HG02973 (cell line): ENCODE results near the gene MCF2L2.

ENCODE experiments used
- ATAC-seq: cut with Tn5 transposase; IDR thresholded peaks from one replicate; pipeline ENCODE4 v1.9.1; 2021; ENCODE audit warnings: moderate library complexity; ENCODE audit not compliant: unreplicated experiment

MCF2L2 gene

DNA sequence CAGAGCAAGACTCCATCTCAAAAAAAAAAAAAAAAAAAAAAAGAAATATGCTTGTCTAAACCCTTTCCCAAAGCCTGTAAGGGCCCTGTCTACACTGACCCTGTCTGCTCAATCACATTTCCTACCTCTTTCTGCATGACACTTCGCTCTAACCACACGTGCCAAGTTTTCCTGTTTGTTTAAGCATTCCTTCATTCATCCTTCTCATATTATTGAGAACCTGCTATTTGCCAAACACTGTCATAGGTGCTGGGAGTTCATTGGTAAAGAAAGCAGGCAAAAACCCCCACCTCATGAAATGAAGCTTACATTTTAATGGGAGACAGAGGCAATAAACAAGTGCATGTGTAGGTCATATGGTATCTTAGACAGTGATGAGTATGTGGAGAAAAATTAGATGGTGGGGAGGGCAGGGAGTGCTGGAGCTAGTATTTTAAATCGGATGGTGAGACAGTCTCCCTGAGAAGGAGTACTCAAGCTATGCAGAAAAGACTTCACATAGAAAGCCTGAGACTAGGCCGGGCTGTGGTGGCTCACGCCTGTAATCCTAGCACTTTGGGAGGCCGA is 127.3 kb downstream of the MCF2L2 start:
- no peak for ATAC-seq

DNA sequence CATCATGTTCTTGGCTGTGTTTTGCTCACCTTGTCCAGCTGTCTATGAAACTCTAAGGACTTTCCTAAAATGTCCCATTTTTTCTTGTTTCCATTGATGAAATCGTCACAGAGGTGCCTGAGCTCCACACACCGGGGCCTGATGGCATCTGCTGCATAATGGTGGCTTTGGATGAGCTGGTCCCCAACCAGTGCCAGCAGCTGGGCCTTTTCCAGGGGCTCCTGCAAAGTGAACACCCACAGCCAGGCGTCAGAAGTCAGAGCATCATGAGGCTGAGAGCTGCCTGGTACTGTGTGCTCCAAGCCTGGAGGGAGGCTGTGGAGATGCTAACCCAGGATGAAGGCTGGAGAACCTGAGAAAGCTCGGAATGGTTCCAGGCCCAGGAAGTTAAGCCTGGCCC is 128.4 kb downstream of the MCF2L2 start:
- ATAC-seq: no peak

DNA sequence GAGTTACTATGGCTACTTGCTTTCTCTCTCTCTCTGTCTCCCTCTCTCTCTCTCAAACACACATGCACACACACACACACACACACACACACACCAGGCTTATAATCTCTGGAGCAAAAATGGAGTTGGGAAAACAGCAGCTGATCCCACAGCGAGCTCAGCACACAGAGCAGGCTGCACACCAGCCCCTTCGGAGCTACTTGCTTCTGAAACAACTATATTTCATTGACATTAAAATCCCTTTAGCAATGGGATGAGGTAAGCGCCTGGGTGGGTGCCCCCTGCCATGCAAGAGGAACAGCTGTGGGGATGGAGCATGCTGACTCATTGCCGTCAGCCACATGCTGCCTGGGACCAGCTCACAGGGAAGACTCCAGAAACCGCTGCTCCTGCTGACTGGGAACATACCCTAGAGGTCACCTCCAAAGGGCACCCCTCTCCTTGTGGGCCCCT is 129.7 kb downstream of the MCF2L2 start:
- ATAC-seq: no peak

DNA sequence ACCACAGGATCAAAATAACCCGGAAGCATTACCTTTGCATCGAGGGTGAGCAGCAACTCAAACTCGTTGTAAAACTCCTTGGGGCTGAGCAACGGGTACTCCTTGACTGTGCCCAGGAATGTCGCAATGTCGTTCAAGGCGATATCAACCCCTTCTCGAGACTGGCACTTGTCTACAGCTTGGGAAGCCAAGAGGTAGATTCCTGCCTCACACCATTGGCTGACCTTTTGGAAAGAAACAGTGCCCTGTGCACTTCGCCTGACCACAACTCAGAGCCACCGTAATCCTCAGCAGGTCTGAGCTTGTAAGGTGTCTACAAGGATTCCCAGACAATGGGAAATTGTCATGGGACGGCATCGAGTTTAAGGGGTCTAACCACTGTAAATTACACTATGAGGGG is 131.5 kb downstream of the MCF2L2 start:
- ATAC-seq: no peak

DNA sequence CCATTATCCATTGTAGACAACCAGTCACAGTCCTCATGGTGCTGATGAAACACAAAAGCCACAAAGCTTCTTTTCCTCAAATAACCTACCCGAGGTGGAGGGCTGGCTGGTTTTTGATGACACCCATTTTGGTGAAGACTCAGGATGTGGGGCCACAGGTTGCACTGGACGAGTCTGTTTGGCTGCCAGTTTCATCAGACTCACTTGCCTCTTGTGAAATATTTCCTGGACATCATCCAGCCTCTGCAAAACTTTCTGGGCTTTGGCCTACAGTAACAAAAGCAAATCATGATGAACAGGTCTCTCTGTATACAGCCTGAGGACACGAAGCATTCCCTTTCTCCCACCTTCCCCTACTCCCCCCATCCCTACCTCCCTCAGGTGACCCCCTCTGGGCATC is 133.2 kb downstream of the MCF2L2 start:
- no peak for ATAC-seq

DNA sequence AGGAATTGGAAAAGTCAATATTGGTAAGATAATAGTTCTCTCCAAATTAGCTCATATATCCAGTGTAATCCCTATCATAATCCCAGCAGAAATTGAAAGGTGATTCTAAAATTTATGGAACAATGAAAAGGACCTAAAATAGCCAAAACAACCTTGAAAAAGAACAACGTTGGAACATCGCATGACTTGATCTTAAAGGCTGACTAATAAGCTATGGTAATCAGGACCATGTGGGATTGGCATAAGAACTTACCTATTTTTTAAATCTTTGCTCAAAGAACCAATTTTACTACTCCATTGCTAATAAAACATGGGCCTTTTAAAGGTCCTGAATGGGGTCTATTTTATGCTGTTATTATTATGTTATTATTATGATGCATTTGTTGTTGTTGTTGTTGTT is 134.5 kb downstream of the MCF2L2 start:
- no peak for ATAC-seq

DNA sequence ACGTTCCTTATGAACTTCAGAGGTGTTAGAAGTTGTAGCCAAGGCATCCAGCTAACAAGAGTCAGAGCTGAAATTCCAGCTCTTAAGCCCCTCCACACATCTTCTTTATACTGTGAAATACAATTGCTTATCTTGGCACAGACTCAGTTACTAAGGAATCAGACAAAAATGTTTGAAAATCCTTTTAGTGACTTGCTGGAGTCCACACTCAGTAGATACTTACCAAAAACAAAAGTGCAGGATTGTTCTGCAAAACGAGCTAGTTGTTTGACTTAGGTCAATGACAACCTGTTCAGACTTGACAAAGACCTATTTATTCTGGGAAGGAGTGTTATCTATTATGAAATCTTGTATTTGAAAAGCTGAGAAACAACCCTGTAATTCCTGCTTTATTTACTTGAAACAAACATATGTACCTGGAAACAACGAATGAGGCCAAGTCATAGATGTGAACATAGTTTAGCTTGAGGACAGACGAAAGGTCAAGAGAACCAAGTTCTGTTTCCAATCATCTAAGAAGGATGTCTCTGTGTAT is 136.9 kb downstream of the MCF2L2 start:
- no peak for ATAC-seq

DNA sequence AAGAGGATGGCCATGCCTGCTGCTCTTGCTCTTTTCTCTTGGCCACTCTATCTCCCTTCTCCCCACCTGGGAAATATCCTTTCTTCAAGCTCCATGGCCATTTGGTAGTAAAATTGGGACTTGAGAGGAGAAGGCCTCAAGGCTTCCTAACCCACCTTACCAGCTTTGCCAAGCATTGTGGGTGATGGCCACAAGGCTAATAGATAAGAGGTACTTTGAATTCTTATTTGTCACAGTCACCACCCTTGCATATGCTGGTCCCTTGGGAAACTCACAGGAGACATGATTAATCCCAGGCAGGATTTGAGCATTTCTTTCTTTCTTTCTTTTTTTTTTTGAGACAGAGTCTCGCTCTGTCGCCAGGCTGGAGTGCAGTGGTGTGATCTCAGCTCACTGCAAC is 138.2 kb downstream of the MCF2L2 start:
- ATAC-seq: no peak

DNA sequence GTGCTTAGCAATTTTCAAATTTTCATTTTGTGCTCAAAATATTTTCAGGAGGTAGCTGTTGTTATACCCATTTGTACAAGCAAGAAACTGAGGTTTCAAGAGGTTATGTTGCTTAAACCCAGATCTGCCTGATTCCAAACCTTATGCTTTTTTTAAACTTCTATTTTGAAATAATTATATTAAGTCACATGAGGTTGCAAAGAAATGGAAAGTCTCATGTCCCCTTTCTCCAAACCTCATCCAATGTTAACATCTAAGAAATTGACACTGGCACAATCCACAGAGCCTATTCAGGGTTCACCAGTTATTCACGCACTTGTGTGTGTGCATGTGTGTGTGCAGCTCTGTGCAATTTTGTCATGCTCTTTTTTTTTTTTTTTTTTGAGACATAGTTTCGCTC is 140.3 kb downstream of the MCF2L2 start:
- ATAC-seq: no peak

DNA sequence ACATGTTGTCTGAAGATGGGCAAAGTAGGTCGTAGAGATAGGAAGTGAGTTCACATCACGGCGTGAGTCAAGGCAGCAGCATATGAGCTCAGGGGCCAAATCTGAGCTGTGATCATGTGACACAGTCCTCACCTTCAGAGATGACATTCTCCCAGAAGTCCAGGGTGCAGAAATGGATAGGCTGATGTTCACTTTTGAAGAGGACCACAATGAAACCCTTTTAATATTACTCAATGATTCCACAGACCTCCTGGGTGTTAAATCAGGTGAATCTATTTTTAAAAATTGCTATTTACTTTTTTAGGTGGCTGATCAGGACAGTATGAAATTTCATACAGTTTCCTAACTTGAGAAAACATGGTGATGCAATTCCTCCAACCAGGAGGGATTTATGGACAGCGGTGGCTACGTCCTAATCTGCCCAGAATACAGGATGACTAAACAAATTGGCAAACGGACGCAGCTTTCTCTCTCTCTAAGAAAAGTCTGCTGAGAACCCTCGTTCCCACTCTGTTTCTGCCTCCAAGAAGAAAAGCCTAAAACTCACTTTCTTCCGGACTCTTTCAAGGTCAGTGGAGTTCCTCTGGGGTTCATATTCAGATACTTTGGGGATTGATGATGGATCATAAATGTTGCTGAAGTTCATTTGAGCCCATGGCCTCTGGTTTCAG is 141.0 kb downstream of the MCF2L2 start:
- ATAC-seq: no peak

DNA sequence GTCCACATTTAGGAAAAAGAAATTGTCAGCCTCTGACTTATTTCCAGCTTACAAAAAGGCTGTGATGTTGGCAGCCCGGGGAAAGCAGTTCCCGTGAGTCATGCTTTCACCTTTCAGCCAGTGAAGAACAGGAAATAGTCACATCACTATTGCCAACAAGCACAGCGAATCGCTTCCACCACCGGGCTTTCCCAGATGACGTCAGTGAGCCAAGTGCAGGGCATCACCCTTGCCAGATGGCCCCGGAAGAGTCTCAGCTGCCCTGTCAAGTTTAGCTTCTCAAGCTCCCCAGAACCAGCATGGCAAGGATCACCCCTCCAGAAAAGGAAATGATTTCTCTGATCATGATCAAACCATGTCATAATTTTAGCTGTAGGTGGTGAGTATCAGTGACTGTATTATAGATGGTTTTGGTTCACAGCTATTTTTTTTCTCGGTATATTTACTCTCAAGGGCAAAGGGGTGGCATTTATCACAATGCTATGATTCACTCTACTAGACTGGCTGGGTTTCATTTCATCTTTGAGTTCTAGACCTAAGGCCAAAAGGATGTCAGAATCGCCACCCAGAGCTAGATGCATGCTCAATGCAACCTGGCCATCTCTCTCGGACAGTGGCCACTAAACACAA is 142.5 kb downstream of the MCF2L2 start:
- ATAC-seq: peak; percentile 98

DNA sequence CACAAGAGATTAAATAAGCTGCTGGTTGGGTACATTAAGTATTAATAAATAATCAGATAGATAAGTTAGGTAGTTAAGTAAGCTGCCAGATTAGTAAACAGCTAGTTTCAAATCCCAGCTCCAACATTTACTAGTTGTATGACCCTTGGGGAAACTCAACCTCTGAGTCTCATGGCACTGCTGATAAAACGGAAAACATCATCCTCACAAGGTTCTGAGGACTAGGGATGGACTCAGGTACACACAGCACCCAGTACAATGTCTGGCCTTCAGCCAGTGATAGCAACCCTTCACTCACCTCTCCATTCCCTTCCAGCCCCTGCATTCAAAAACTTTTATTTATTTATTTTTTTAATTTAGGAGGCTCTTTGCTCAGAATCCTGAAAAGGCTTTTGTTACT is 143.1 kb downstream of the MCF2L2 start:
- no peak for ATAC-seq

DNA sequence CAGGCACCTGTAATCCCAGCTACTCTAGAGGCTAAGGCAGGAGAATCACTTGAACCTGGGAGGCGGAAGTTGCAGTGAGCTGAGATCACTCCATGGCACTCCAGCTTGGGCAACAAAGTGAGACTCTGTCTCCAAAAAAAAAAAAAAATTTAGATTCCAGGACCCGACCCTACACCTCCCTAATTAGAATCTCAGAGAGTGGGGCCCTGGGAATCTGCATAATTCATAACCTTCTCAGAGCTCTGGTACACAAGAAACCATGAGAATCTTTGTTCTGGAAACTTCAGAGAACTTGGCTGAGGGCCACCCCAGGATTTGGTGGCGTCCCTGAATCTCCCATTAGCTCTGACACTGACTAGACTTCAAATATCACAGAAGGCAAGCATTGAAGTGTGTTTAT is 143.8 kb downstream of the MCF2L2 start:
- ATAC-seq: no peak

DNA sequence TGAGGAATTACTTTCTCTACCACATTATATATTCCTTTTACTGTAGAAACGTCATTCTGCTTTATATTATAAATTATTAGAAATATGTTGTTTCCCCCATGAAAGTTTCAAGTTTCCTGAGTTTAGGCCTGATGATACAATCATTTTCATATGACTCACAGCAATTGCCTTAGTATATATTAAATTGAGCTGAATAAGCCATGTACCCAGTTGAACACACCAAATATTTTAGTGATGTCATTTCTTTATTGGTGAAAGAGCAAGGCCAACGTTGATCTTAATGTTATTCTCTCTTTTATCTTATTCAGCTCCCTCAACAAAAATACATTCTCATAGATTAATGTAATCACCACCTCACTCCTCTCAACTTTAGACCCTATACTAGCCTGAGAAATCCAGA is 144.5 kb downstream of the MCF2L2 start:
- no peak for ATAC-seq

DNA sequence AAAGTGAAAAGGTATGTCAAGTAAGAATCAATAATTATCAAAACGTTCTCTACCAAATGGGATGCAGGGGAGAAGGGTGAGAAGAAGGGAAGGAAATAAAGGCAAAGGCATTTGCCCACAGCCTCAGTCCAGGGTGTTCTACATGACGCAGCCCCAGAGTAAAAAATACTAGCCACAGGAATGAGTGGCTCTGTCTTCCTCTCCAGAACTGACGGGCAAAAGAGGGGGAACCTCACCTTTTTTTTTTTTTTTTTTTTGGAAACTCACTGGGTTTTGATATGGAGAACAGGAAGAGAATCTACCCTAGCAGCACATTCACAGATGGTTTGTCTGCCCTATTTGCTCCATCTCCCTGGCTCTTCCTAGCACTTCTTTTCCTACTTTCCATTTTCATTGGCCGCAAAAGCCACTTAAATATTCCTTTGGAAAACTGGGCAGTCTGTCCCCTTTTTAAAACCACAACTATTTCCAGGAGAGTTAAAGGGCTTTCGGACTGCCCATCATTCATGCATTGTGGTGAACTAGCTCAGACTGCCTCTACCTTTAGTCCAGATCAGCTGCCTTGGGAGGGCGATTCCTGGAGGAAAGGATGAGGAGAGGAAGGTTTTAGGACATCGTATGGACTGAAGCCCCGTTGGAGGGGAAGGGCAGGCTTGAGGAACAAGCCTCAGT is 147.2 kb downstream of the MCF2L2 start:
- no peak for ATAC-seq

DNA sequence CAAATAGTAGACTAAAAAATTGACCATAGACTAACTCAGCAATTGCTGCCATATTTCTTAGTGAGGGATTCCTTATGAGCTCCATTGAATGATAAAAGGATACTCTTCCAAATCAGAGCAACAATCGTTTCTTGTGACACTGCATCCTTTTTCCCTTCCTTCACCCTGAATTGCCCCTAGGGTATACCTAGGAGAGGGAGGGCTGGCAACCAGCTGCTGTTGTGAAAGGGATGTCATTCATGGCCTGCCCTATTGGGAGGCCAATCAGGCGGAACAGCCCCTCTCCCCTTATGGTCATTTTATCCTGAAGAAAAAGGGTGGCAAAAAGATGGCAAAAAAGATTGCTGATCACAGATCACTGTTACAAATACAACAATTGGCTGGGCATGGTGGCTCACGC is 149.0 kb downstream of the MCF2L2 start:
- ATAC-seq: no peak

DNA sequence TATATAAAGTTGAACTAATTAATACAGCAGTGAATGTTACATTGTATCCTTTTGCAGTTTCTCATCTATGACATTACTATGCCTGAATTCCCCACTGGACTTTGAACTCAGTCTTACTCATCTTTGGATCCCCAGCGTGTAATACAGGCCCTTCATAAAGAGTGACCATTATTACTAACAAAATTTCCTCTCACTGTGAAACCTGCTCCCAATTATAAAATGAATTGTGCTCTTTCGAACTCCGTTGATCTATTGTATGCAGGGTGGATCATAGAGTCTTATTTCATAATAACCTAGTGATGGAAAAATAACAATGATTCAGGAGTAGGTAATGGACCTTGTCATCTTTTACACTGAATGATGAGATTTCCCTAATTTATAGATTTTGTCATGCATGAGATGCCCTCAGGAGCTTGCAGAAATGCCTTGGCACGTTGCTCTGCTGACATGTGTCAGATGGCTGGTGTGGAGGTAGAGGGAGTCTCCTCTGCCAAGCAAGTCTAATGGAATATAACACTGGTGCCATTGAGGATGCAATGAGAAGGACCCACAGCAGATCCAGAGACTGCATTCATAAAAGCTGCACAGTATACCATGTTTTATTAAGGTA is 149.8 kb downstream of the MCF2L2 start:
- no peak for ATAC-seq

DNA sequence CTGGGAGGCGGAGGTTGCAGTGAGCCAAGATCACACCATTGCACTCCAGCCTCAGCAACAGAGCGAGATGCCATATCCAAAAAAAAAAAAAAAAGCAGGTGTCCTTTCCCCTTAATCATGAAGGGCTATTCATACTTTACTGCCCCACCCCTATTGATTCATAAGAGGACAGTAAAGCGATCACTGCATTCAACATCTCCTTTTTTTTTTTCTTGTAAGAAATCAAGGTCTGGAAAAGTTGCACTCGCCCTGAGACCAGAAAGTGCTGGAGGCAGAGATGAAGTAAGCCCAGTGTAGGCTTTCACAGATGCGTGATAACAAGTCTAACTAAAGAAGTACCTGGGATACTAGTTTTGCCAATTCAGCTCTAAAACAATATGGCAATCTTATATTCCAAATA is 151.2 kb downstream of the MCF2L2 start:
- ATAC-seq: no peak

DNA sequence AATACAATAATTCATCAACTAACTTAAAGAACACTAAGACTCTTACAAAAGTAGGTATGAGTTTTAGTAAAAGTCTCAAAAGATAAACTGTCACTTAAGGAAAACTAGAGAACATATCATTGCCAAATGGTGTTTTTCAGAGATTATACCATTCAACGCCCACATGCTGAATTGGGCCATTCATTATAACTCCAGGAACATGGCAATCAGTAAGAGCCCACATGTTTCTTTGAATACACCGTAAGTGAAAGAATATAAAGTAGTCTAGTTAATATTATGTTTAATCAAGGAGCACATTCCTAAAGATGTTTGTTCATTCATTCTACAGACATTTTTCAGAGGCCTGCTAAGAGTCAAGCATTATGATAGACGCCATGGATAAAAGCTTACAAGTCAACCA is 152.5 kb downstream of the MCF2L2 start:
- ATAC-seq: no peak

DNA sequence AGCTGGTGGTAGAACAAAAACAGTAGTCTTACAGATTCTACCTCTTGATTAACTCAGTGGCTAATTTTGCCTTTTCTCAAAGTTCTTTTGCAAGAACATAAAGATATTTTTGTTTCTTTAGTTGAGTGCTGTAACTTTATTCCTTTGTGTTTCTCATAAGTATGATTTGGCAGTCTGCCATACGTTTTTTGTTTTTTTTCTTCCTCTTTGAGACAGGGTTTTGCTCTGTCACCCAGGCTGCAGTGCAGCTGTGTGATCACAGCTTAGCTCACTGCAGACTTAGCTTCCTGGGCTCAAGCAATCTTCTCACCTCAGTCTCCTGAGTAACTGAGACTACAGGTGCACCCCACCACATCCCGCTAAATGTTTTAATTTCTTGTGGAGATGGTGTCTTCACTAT is 153.0 kb downstream of the MCF2L2 start:
- ATAC-seq: no peak

DNA sequence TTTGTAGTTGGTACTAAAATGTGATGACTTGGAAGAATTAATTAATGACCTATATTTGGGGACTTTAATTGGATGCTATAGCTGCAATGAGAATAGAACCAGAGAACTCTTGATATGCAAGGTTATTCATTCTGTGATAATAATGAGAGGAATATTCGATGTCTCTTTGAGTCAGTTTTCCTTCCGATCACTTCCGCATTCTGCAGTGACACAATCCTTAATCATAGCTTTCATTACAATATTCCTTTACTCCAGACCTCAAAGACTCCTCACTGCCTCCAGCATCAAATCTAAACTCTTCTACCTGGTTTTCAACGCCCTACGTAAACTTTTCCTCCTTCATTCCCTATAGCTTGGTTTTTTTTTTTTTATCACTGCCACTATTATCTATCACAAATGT is 153.8 kb downstream of the MCF2L2 start:
- ATAC-seq: no peak
